GM19328 (cell line): ENCODE data around the gene CMTM4.
"Not testable (repeated sequence)": the region's sequence is repeated elsewhere in the genome, so short reads cannot be mapped to it uniquely, and the experiment has no call there.

Experiments
- ATAC-seq: cut with Tn5 transposase; IDR thresholded peaks from one replicate; pipeline ENCODE4 v1.9.1; 2021; ENCODE audit warnings: mild to moderate bottlenecking, moderate library complexity; ENCODE audit not compliant: unreplicated experiment

Gene CMTM4

DNA sequence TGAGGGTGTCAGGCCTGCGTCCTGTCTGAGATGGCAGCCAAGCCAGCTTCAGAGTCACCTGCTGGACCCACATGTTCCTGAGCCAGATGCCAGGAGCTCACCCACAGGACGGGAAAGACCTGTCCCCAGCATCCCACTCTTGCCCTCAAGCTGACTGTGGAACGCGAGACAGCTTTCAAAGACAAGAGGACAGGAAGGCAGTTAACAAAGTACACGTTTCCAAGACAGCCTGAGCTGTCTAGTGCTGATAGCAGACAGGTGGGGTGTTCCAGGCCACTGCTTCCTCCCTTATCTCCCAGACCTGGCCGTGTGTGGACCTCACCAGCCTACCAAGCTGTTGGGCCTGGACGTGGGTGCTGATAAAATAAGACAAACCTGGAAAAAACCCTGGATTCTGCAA, 78.8 kb downstream of the CMTM4 start:
- ATAC-seq, result no peak

DNA sequence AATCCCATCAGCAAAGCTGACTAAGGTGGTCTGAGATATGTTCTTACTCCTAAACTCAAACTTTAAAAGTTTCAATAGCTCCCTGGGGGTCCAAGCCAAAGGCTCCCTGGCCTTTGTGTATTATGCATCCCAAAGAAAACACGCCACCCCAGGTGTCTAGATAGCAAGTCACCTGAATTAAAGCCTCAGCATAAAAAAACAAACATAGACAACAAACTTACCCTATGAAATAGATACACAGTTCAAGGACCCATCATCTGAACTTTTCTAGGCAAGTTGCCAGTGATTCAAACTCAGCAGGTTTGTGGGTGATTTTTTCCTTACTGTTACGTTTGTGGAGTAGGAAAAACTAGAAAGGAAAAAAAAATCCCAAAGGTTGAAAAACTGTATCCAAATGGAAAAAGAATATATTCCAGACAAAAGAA, 79.5 kb downstream of the CMTM4 start:
- ATAC-seq, result no peak

DNA sequence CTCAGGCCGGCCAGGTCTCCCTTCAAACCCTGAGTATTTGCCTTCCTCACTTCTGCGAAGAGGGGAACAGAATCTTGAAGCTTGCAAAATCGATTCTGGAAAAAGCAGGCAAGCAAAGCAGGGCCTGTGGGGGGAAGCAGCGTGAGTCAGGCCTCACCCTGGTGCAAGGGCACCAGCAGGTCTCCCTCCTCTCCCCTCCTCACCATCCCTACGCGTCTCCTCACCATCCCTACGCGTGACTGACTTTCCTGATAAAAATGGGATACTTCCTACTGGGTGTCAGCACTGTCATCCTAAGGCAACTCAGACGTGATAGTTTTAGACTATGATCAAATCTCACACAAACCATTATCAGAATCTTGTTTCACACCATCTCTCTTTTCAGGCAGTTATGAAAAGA, 80.0 kb downstream of the CMTM4 start:
- no peak for ATAC-seq

DNA sequence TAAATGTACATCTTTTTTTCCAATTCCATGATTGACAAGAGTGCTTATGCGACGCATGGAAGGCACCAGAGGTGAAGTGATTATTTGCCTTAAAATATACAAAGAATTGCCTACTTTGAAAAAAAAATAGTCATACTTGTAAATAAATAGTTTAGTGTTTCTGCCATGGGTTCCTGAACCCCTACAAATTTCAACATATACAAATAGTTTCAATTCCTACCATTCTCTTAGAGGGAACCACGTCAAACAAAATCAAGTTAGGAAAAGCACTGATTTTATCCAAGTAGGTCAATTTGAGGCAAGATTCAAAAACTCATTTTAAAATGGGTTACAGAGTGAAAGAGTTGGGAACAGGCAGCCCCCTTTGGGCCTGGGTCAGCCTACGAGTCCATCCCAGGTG, 80.4 kb downstream of the CMTM4 start:
- ATAC-seq, result no peak

DNA sequence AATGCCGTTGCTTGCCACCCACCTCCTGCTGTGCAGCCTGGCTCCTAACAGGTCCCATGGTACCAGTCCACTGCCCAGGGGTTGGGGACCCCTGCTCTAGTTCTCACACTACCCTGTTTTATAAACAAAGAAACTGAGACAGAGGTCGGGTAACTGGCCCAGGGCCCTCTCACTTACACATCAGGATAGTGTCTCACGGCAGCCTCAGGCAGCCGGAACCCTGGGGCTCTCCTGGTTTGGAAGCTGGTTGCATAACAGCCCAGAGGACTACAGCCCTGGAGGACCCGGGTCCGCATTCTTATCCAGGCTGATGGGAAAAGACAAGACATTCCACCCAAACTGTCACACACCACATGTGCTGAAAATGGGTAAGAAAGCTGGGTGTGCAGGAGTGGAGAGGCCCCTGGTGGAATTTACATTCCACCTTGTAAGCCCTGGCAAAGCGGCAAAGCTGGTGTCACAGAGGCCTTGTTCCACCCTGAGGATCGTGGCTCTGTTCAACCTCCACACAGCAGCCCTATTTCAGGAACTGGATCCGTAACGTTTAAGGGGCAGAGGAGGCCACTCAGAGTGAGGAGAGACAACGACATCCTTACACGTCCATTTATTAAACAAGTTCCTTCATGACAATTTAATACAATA, 82.3 kb downstream of the CMTM4 start:
- no peak for ATAC-seq

DNA sequence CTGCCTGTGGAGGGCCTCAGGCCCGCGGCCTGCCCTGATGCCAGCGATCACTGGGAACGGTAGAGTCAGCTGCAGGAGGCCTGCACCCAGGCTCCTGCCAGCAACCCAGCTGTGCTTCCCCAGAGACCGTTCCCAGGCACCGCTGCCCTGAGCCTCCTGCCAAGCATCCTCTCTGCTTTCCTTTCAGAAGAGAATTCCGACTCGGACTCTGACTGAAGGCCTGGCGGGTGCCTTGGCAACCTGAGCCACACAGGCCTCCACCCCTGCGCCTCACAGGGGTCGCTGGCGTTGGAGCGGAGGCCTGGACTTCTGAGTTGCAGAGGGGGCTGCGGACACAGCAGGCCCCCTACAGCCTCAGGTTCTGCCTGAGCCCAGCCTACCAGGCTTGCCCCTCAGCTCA, 84.1 kb downstream of the CMTM4 start:
- no peak for ATAC-seq

DNA sequence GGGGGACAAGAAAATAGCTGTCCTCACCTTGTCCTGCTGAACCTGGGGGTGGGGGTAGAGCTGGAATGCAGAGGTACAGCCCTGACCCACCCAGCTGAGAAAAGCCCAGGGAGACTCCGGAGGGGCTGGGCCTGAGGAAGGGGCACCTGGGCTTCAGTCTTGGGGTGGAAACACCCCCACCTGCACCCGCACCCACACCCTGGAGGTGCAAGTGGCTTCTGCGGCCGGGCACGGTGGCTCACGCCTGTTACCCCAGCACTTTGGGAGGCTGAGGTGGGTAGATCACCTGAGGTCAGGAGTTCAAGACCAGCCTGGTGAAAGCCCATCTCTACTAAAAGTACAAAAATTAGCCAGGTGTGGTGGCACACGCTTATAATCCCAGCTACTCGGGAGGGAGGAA, 84.6 kb downstream of the CMTM4 start:
- ATAC-seq, result not testable (repeated sequence)

DNA sequence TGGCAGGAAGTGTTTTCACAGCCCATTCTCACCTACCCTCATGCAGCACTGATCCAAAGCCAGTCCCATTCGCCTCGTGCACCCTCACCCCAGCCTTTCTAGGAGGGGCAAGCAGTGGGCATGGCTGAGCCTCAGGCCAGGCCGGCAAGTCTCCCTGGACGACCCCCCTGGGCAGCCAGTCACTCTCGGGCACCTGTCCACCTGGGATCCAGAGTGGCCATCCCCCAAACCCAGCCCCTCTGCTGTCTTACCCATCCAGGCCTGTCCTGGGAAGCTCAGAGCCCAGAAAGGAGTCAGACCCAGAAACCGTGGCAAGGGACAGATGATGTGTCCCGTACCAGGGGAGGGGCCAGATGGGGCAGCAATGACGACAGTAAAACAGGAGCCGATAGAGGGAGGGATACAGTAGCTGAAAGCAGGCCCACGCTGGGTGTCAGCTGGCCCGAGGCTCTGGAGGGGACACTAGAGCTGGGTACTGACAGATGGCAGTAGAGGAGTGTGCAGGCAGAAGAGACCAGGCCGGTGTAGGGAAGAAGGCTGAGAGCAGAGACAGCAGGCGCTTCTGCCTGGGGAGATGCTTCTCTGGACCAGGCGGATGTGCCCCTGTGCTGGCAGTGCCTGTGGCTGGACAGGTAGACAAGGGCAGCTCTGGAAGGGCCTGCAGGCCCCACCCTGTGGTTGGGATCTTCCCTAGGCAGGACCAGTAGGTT, 86.3 kb downstream of the CMTM4 start:
- ATAC-seq, result no peak

DNA sequence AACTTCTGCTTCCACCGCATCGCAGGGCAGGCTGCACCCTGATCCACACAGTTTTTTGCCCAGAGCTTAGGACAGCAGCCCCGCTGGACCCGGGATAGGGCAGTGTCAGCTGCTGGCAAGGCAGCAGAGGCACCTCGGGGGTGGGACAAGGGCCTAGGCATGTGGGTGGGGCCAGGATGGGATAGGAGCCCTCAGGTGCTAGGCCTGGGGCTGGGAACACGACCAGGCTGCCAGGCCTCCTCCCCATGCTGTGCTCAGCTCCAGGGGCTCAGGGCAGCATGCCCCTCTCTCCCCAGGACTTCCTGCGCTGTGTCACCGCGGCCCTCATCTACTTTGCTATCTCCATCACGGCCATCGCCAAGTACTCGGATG, 87.4 kb downstream of the CMTM4 start:
- no peak for ATAC-seq

DNA sequence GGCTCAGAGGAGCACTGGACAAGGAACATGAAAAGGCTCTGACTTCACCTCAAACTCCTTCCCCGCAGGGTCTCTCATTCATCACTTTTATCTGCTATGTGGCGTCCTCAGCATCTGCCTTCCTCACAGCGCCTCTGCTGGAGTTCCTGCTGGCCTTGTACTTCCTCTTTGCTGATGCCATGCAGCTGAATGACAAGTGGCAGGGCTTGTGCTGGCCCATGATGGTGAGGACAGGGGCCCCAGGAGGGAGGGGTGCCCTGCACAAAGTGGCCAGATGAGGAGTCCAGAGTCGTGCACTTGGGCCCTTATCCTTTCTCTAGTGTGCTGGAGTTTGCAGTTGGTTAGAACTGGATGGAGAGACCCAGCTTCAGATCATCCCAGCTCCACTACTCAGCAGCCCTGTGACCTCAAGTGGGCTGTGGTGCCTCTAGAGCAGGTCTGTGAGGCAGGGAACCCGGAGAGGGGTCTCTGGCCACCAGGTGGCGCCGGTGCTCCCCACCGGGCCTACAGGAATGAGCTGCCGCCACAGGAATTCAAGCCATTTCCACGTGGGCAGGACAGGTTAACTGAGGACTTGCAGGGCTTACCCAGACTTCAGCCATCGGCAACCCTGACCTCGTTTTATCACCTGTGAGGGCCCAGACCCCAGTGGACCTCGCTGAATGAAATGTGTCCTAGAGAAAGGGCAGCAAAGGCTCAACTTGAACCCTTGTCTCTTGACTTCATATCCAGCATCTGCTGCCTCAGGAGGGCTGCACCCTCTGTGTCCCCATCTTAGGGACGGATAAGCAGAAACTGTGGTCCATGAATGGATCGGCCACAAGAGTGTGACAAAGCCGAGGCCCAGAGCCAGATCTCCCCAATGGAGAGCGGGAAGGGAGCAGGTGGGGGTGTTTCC, 88.1 kb downstream of the CMTM4 start:
- ATAC-seq, result no peak

DNA sequence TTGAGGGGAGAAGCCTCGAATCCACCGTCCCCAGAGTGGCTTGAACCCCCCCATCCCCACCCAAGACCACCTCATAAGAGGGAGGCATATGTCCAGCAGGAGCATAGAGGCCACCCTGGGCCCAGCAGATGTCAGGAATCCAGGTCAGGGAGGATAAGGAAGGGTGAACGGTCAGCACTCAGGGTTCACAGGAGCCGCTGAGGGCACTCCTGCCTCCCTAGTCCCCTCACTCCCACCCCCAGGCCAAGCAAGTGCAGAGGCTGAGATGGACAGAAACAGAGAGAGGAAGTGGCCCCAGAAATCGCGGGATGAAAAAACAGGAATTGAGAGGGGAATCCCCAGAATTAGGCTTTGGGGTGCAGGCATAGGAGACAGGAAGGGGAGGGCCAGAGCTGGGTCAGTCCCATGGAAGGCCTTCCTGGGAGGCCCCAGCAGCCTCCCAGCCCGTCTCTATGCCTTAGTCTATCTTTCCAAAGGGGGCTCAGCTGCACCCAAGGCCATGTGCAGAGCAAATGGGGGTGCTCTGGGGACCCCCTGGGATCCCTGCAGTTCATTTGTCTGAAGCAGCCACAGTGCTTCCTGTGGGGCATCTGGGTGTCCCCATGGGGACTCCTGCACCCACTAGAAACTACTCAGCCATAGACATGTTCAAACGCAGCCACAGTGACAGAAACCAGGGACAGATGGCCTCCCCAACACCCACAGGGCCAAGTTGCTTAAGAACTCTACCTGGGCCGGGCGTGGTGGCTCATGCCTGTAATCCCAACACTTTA, 90.4 kb downstream of the CMTM4 start:
- peak; percentile 44 for ATAC-seq

DNA sequence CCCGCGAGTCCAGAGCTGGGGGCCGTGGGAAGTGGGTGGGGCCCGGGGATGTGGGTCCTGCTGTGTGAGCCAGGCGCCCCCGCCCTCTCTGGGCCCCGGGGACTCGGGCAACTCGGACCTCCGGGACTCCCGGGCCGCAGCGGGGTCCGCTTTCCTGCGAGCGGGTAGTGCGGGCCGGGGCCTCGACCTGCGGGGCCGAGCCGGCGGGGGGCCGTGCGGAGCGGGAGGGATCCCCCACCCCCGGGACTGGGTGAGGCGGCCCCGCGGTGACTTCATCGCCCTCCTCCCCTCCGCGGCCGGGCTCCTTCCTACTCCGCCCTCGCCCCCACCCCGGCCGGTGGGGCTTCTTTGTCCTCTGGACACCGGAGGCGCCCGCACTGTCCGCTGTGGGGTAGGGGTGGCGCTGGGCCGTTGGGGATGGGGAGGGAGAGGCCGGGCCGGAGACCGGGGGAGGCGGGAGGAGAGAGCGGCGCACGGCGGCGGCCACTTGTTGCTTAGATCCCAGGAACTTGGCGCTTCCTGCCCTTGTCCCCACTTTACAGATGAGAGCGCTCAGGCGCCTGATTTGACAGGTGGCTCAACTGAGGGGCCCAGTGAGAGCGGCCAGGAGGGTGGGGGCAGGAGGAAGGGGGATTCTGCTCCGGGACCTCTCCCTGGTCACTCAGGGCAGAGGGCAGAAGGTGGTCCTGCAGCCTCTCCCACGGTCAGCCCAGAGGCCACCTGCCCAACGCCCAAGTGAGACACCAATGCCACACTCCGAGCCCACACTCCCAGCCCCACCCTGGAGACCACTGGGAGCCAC, 91.2 kb downstream of the CMTM4 start:
- peak; percentile 6 for ATAC-seq

DNA sequence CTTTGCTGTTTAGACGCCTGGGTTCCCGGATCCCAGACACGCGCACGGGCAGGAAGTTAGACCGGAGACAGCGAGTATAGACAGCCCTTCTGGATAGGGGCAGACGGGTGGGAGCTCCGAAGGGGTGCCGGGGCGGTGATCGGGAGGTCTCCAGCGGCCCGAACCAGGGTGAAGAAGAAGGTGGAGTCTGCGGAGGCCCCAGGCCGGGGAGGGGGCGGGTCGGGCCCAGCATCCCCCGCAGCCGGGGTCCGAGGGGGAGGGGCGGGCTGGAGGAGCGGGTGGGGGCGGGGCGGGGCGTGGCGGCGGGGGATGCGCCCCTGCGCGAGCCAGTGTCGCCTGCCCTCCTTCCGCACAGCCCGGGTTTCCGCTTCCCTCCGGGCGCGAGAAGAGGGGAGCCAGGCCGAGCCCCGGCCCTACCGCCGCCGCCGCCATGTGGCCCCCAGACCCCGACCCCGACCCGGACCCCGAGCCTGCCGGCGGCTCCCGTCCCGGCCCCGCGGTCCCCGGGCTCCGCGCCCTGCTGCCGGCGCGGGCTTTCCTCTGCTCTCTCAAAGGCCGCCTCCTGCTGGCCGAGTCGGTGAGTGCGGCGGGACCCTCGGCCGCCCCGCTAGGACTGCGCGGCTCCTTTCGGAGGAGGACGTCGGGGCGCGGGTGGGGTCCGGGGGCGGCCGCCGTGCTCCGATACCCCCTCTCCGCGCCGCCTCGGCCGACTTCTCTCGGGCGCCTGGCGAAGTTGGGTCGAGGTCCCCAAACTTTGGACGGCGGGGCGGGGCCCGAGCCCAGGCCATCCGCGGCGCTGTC, 92.0 kb downstream of the CMTM4 start, which contains the start of gene CMTM3:
CMTM3 (plus strand) TSS at position 329 of the 801 bp plus-strand sequence; CDS start at position 431, 102 bp downstream.
- peak; percentile 46 for ATAC-seq

DNA sequence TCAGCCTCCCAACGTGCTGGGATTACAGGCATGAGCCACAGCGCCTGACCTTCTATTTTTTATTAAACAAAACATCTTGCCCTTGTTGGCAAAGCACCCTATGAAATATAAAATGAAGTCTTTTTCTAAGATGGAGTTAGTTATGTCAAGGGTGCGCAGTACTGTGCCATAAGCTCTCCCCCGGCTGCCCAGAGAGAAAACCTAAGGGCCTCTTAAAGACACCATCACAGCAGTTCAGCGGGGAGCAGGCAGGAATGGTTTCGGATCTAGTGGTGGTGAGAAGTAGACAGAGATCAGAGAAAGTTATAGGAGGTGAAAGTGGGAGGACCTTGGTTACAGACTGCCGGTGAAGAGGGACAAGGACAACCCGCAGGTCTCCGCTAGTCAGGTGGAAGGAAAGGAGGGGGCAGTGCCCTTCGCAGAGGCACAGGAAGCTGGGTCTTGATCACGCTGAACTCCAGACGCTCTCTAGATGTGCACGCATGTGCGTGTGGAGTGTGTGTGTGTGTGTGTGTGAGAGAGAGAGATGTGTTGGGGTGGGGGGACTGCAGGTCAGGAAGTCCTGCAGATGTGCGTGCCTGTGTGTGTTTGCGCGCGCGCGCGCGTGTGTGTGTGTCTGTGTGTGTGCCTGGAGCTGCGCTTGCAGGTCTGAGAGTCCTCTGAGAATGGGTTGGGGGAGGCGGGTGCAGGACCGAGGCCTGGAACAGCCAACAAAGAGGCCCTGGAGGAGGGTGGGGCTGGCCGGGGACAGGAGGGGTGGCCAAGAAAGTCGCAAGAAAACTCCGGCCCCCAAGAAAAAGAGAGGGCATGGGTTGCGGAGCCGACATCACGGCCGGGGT, 92.8 kb downstream of the CMTM4 start:
- no peak for ATAC-seq

DNA sequence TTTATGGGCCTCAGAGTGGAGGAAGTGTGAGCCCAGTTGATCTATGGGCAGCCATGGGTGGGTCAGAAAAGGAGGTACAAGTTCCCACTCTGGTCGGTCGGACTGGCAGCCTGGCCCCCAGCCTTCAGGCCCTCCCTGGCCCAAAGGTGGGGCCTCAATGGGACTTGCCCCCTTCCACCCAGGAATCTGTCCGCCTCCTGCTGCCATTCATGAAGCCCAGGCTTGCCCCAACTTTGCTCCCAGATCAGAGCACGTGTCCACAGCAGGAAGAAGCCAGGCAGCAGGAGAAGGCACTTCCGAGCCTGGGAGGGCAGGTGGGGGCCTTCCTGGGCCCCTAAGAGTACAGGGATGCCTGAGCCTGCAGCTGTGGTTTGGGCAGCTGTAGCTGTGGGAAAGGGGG, 95.1 kb downstream of the CMTM4 start:
- ATAC-seq, result no peak

DNA sequence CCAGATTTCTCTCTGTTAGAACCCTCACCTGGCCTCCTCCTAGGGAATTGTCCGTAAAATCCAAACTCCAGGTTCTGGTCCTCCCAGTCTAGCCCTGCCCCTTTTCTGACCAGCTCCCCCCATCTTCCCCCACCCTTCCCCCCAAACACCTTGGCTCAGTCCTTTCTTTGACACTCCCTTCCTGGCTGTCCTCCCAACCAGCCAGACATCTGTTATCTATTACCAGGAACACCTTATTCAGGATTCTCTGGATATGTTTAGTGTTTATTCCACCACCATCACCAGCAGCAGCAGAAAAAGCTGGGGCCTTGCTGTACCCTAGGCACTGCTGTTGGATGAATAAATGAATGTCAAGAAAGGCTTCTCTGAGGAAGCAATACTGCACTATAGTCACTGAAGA, 96.1 kb downstream of the CMTM4 start:
- no peak for ATAC-seq

DNA sequence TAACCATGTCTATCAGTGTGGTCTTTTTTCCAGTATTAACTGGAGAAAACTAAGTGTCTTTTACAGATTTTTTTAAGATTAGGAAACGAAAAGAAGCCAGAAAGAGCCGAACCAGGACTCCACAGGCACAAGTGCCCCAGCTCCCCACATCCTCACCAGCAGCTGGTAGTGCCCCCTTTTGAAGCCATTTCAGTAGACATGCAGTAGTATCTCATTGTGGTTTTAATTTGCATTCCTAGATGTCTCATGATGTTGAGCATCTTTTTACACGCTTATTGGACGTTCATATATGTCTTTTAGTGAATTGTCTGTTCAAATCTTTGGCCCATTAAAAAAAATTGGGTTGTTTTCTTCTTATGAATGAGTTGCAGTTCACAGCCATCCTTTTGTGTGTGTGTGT, 96.8 kb downstream of the CMTM4 start:
- ATAC-seq, result no peak

DNA sequence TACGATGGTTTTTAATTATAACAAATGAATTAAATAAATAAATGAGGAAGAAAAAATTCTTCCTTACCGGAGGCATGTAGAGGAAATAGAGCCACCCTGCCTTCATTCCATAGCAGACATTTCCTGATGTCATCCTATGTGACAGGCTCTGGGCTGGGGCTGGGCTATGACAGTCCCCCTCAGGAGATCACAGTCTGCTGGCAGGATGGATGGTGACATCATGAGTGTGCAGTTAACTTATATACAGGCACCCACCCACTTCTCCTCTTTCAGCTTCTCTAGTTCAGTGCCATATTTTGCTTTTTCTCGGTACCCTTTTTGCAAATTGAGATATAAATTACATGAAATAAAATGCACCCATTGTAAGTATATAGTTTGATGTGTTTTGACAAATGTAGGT, 98.4 kb downstream of the CMTM4 start:
- no peak for ATAC-seq
